K562 (cell line): ENCODE data around the gene TAPBPL. TPM values are rescaled to one million over a fixed set of nuclear protein-coding genes. Genes with fewer than 3 reads are reported as not detected.
A peak's percentile ranks its signal among the peaks of the same experiment; 100 is the strongest.

Experiments
- ATF7 ChIP-seq: fragments of 450-650 bp; IDR thresholded peaks from 2 replicates; pipeline ENCODE4 v1.7.1; 2014; ENCODE audit warnings: mild to moderate bottlenecking, moderate library complexity
- ELF2 ChIP-seq: fragments of 250-450 bp; sonication (Bioruptor Pico); IDR thresholded peaks from 2 replicates; pipeline ENCODE4 v1.5.0; 2021; ENCODE audit warnings: mild to moderate bottlenecking
- ETV1 ChIP-seq: fragments of 450-650 bp; conservative IDR thresholded peaks from 2 replicates; pipeline ENCODE4 v1.6.1; 2016; ENCODE audit warnings: missing genetic modification characterization, control low read depth, low read depth, missing compliant biosample characterization
- FOXK2 ChIP-seq, 2 experiments: fragments of 450-650 bp; IDR thresholded peaks in 1 of 2; conservative IDR thresholded peaks in 1 of 2; 2 replicates each; pipeline ENCODE4 v1.6.1; 2016; ENCODE audit warnings: low read depth in 2 of 2, mild to moderate bottlenecking in 1 of 2
- HMGN3 ChIP-seq: IDR thresholded peaks from 2 replicates; pipeline ENCODE4 v1.6.1; 2011; ENCODE audit warnings: borderline replicate concordance, low read depth, mild to moderate bottlenecking, mixed read lengths, low read length; ENCODE audit not compliant: insufficient read length; ENCODE audit errors: extremely low read depth
- JUND ChIP-seq, 2 experiments: IDR thresholded peaks; 2 replicates in 1 of 2; 3 replicates in 1 of 2; pipeline ENCODE4 v1.6.1; 2011; ENCODE audit warnings: borderline replicate concordance in 2 of 2, low read depth in 2 of 2, low read length in 2 of 2, improper control_type of control experiment in 1 of 2, missing biosample characterization in 1 of 2, missing genetic modification characterization in 1 of 2, missing genetic modification reagents in 1 of 2
- POLR2A ChIP-seq: fragments of 450-650 bp; conservative IDR thresholded peaks from 2 replicates; pipeline ENCODE4 v1.6.1; 2016
- POU5F1 ChIP-seq: fragments of 150-350 bp; IDR thresholded peaks from 2 replicates; pipeline ENCODE4 v1.6.1; 2014; ENCODE audit warnings: borderline replicate concordance, low read length, low read depth, mild to moderate bottlenecking; ENCODE audit not compliant: partially characterized antibody
- YY1 ChIP-seq, 3 experiments: IDR thresholded peaks; 2 replicates each; pipeline ENCODE4 v1.6.1; 2011; ENCODE audit warnings: low read length in 2 of 3, mild to moderate bottlenecking in 2 of 3, moderate library complexity in 2 of 3, borderline replicate concordance in 1 of 3, control low read depth in 1 of 3, low read depth in 1 of 3; ENCODE audit not compliant: insufficient read depth in 3 of 3, insufficient replicate concordance in 2 of 3, control insufficient read depth in 1 of 3, insufficient read length in 1 of 3; ENCODE audit errors: extremely low read depth in 1 of 3
- ZBTB40 ChIP-seq, 2 experiments: fragments of 450-650 bp in 1 of 2; sonication (generic) in 1 of 2; formaldehyde crosslinking in 1 of 2; IDR thresholded peaks; 2 replicates each; pipeline versions ENCODE4 v1.7.1 to v1.9.0; 2016 to 2022; ENCODE audit warnings: inconsistent platforms in 1 of 2, mild to moderate bottlenecking in 1 of 2, missing genetic modification reagents in 1 of 2
- ZNF639 ChIP-seq, 2 experiments: fragments of 200-800 bp in 1 of 2; sonication (Bioruptor generic) in 1 of 2; sonication (generic) in 1 of 2; formaldehyde crosslinking in 1 of 2; IDR thresholded peaks in 1 of 2; conservative IDR thresholded peaks in 1 of 2; 2 replicates each; pipeline versions ENCODE4 v1.5.0 to v1.6.1; 2016 to 2020; ENCODE audit warnings: missing compliant biosample characterization in 1 of 2, missing genetic modification characterization in 1 of 2, missing genetic modification reagents in 1 of 2
- polyA plus RNA-seq, 8 experiments: library from polyadenylated mRNA; depleted of rRNA in 4 of 8; stranded (reverse) in 5 of 8; unstranded in 3 of 8; fragments of >200 nt; fragmentation: Nextera tagmentation in 2 of 8; fragmentation: Illumina TruSeq in 1 of 8; extraction: Ambion mirVana in 2 of 8; extraction: Trizol in 1 of 8; gene quantifications; 2 replicates each; pipeline versions ENCODE4 v1.2.1 to v1.2.3, GENCODE V29; 2011 to 2014; ENCODE audit warnings: inconsistent platforms in 1 of 8, missing spikeins in 1 of 8
- total RNA-seq, 7 experiments: library from RNA; depleted of rRNA in 6 of 7; stranded (reverse); fragments of >200 nt in 6 of 7; fragmentation: Illumina TruSeq in 2 of 7; extraction: Trizol in 2 of 7; gene quantifications; 2 replicates each; pipeline versions ENCODE4 v1.2.1 to v1.2.3, GENCODE V29; 2011 to 2021; ENCODE audit warnings: low replicate concordance in 1 of 7
- TF ChIP-seq, protein P1 (sequence below): conservative IDR thresholded peaks from 2 replicates; pipeline ENCODE4 v1.6.1; 2011; ENCODE audit warnings: low read depth, mild to moderate bottlenecking, low read length; ENCODE audit not compliant: control insufficient read depth

Gene TAPBPL
- total and polyA plus RNA-seq, 9 of the 15 experiments (the other 6 are each of a cell fraction or from before 2014, with no cell fraction given), result 0.29 to 1.6 (median 0.45) TPM

- TF ChIP-seq ZBTB40 (IDR thresholded peaks at IDR 0.05), result peak; percentile 98
- TF ChIP-seq ZBTB40 (CRISPR knock-in tag; IDR thresholded peaks at IDR 0.05), result no peak
- peak; percentile 57 for TF ChIP-seq HMGN3
- TF ChIP-seq POU5F1, result no peak
- peak; percentile 48 for TF ChIP-seq JUND (IDR thresholded peaks at IDR 0.05; ENCODE audit: borderline replicate concordance, low read depth, low read length)
- TF ChIP-seq JUND (tag; IDR thresholded peaks at IDR 0.05; ENCODE audit: borderline replicate concordance, low read depth, low read length), result no peak
- peak; percentile 79 to 86 for TF ChIP-seq FOXK2 (conservative IDR thresholded peaks at IDR 0.05 in 1 of 2, IDR thresholded peaks at IDR 0.05 in 1 of 2; ENCODE audit: low read depth in 2 of 2)
- TF ChIP-seq ETV1 (tag), result peak; percentile 87
- peak; percentile 65 to 98 (median 91) for TF ChIP-seq YY1 (IDR thresholded peaks at IDR 0.05; ENCODE audit: borderline replicate concordance in 1 of 3, control insufficient read depth in 1 of 3, extremely low read depth in 1 of 3, insufficient read depth in 3 of 3, insufficient read length in 1 of 3, insufficient replicate concordance in 2 of 3, low read depth in 1 of 3, low read length in 2 of 3)
- peak in 1 of 2 experiments; percentile 36; a peak in 1 of 4 replicates for TF ChIP-seq ZNF639 (CRISPR knock-in tag; conservative IDR thresholded peaks at IDR 0.05 in 1 of 2, IDR thresholded peaks at IDR 0.05 in 1 of 2)
- TF ChIP-seq ELF2 (CRISPR knock-in tag), result peak; percentile 40; the same call in 1 of the 2 replicates
- peak; percentile 92 for TF ChIP-seq POLR2A
- TF ChIP-seq, protein P1, sequence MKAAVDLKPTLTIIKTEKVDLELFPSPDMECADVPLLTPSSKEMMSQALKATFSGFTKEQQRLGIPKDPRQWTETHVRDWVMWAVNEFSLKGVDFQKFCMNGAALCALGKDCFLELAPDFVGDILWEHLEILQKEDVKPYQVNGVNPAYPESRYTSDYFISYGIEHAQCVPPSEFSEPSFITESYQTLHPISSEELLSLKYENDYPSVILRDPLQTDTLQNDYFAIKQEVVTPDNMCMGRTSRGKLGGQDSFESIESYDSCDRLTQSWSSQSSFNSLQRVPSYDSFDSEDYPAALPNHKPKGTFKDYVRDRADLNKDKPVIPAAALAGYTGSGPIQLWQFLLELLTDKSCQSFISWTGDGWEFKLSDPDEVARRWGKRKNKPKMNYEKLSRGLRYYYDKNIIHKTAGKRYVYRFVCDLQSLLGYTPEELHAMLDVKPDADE, result 0 out of 2 replicates have a peak, but pooled peaks have one; percentile 23
- TF ChIP-seq ATF7, result peak; percentile 40; the same call in 1 of the 2 replicates
Observed at GRCh38 chr12:6492838-6493496, 41.1 kb downstream of the TAPBPL start, which contains the start of gene MRPL51 (continued).
